Measurements from ENCODE around the gene NRN1.

Gene NRN1

DNA sequence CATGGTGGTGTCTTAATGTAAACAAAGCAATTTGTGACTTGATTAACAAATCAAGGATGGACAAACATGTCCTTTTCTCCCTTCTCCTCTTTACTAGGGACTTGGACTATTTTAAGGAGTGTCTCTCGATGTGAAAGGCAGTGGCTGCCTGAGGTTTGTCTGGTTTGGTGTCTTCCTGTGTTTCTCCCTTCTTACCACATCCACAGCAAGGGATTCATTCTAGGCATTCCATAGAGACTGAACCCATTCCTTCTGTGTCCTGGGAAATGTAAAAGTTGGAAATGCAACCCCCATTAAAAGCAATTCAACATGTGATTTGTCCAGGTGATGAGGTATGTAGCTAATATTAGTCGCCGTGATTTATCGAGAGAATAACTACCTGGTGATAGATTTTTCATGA, 15.9 kb downstream of the NRN1 start:
- no peak for DNase-seq (ENCODE audit: insufficient read length, low spot score)
- TF ChIP-seq, protein P1, sequence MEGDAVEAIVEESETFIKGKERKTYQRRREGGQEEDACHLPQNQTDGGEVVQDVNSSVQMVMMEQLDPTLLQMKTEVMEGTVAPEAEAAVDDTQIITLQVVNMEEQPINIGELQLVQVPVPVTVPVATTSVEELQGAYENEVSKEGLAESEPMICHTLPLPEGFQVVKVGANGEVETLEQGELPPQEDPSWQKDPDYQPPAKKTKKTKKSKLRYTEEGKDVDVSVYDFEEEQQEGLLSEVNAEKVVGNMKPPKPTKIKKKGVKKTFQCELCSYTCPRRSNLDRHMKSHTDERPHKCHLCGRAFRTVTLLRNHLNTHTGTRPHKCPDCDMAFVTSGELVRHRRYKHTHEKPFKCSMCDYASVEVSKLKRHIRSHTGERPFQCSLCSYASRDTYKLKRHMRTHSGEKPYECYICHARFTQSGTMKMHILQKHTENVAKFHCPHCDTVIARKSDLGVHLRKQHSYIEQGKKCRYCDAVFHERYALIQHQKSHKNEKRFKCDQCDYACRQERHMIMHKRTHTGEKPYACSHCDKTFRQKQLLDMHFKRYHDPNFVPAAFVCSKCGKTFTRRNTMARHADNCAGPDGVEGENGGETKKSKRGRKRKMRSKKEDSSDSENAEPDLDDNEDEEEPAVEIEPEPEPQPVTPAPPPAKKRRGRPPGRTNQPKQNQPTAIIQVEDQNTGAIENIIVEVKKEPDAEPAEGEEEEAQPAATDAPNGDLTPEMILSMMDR (IDR thresholded peaks at IDR 0.05; ENCODE audit: insufficient read depth, missing control alignments): no peak
- FAIRE-seq: no peak

DNA sequence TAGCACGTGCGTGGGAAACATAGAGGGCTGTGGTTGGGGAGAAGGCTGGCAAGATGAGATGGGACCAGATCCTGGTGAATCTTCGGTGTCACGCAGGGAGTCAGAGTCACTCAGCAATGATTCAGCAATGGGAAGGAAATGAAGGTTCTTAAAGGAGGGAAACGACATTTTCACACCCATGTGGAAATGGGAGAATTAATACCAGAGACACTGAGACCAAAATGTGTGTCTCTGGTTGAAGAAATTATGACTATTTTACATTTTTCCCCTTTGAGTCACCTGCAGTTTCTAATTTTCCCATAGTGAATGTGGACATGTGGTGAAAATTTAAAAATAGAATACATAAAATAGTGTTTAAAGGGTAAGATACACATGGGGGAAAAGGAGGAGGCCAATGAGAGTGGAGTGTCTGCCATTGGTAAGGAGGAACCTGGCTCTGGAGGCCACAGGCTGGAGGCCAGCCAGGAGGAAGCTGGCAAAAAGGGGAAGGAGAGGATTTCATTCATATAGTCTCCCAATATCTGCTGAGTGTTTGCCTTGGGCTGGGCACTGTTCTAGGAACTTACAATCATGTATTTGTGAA, 17.5 kb downstream of the NRN1 start:
- TF ChIP-seq, protein P1 (IDR thresholded peaks at IDR 0.05; ENCODE audit: insufficient read depth, missing control alignments): no peak
- no peak for DNase-seq (ENCODE audit: insufficient read length, low spot score)
- no peak for FAIRE-seq

DNA sequence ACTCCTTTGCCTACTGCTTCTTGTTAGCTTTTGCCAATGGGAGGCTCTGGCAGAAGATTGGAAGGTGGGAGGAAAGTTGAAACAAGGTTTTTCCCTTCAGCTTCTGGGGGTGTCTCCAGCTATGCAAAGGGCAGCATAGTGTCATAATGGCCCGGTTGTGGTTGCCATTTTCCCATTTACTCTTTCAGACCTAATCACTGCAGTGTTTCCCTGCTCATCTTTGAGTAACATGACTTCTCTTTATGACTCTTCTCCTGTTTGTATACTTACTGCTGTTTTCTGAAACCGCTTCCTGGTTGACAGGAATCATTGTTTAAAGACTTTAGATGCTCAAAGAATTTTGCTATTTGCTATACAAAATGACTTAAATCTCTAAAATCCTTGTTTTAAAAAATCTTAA, 19.9 kb downstream of the NRN1 start:
- TF ChIP-seq, protein P1 (IDR thresholded peaks at IDR 0.05; ENCODE audit: insufficient read depth, missing control alignments): no peak
- FAIRE-seq (no peak), DNase-seq (ENCODE audit: insufficient read length, low spot score) (no peak)

DNA sequence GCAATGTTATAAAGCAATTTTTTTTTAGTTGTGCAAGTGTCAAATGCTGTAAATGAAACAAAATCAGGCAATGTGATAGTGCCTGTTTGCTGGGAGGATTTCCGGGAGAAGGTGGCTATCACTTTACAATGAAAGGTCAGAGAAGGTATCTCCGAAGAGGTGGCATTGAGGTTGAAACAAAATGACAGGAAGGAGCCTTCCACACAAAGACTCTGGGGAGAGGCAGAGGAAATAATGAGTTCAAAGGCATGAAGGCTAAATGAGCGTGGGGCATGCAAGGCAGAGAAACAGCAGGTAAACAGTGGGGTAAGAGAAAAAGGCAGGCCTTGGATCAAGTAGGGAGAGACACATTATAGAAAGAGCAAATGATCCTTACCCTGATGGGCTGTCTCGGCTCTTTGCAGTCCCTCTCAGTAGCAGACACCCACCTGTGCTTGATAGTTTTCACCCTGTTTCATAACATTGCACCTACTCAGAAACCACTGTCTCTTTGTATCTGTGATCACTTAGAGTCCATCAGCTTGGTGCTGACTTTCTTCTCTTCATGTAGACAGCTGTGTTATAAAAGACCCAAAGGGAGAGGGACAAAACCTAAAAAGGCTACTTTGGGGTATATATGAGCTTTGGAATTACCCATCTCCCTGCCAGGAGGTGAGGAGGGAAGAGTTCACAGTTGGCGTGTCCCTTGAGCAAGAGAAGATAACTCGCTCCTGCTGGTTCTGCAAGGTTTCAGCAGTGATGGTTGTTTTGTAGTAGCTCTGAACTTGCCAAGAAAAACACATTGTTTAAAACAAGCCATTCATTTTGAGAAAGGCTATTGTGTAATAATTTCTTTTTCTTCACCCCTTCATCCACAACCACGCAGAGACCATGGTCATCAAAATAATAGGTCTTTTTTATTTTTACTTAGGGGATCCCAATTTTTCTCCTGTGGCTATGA, 22.3 kb downstream of the NRN1 start:
- FAIRE-seq: no peak

DNA sequence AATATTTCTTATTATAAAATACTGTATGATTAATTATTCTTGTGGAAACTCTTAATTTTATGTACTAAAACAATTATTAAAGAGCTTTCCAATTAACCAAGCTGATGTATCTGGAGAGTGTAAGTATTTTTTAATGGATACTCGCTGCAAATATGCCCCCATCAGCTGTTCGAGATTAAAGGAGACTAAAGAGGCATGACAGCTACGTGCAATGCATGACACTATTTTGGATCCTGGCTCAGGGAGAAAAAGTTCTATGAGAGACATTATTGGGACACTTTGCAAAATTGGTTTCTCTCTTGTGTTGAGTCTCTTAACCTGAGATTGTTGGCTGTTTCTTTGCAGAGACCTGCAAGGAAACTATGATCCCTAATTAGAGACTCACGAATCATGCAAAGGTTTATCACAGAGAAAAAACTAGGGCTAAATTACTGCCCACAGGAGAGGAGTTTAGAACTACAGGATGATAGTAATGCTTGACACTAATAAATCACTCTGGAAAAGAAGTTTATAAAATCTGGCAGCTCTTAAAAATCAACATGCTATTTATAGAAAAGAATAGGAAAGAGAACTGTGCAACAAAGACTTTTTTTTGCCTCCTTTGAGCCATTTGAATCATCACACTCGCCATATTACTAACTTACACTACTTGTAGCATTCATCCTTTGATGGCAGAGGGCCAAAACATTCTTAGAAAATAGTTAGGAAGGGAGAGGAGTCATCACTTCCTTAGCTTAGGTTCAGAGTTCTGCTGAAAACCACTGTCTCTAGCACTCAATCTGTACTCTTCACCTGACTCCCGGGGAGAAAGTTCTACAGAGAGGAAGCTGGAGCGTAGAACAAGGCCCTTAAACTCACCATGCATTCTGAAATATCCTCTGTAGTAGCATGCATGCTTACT, 25.3 kb downstream of the NRN1 start:
- TF ChIP-seq, protein P1 (IDR thresholded peaks at IDR 0.05; ENCODE audit: insufficient read depth, missing control alignments): no peak
- DNase-seq (ENCODE audit: insufficient read length, low spot score): no peak
- FAIRE-seq: no peak

More for the DNA sequence above, 22.3 kb downstream of the NRN1 start:
- TF ChIP-seq, protein P1 (IDR thresholded peaks at IDR 0.05; ENCODE audit: insufficient read depth, missing control alignments): no peak
- no peak for DNase-seq (ENCODE audit: insufficient read length, low spot score)

DNA sequence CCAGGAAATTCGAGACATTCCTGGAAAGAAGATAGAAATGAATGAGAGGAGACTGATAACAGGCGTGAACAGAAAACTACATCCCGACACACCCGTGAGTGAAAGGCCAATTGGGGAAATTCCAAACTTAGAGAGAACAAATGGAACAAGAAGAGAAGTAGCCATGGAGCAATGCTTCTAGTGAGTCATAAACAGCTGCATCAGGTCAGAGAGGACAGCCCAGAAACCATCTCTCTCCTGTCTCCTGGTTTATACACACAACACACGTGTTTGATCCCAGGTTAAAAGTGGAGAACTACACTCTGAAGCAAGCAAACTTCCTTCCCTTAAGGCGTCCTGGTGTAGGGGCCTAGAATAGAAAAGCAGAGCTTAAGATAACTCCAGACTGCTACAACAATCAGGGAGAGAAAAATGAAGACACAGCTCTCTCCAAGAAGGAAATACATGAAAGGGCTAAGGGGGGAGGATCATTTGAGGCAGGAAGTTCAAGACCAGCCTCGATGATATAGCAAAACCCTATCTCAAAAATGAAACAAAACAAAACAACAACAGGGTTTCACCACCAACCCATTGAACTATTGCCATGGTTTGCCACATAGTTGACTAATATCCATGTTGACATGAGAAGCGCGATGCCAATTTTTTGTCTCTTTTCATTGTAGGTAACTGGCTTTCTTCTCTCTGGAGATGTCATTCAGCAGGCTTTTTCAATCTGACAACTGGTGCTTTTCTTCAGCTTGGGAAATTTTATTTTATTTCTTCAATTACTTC, 26.9 kb downstream of the NRN1 start:
- FAIRE-seq: no peak
- no peak for DNase-seq (ENCODE audit: insufficient read length, low spot score)
- TF ChIP-seq, protein P1 (IDR thresholded peaks at IDR 0.05; ENCODE audit: insufficient read depth, missing control alignments): no peak
